Fibroblast of villous mesenchyme (primary cell): ENCODE results near the gene PDE12. TPM values are rescaled to one million over a fixed set of nuclear protein-coding genes. Genes with fewer than 3 reads are reported as not detected.

Experiments
- DNase-seq: peaks from one replicate; pipeline ENCODE4 v3.0.0-alpha.2; 2010; ENCODE audit warnings: low read depth
- H3K4me3 ChIP-seq: 2 replicates; pipeline ENCODE4 v1.5.1; 2011; ENCODE audit warnings: low read depth, mild to moderate bottlenecking, low read length
- total RNA-seq: library from RNA; depleted of rRNA; stranded (reverse); fragments of >200 nt; gene quantifications from 2 replicates; pipeline ENCODE4 v1.2.3, GENCODE V29; 2012
- TF ChIP-seq, protein P1 (sequence below): IDR thresholded peaks from 2 replicates; pipeline ENCODE4 v1.5.1; 2012; ENCODE audit warnings: low read depth, mild to moderate bottlenecking, low read length; ENCODE audit not compliant: insufficient read depth

PDE12 gene
- total RNA-seq, 1 donor = 25.0 TPM

- no peak for DNase-seq
- TF ChIP-seq, protein P1, sequence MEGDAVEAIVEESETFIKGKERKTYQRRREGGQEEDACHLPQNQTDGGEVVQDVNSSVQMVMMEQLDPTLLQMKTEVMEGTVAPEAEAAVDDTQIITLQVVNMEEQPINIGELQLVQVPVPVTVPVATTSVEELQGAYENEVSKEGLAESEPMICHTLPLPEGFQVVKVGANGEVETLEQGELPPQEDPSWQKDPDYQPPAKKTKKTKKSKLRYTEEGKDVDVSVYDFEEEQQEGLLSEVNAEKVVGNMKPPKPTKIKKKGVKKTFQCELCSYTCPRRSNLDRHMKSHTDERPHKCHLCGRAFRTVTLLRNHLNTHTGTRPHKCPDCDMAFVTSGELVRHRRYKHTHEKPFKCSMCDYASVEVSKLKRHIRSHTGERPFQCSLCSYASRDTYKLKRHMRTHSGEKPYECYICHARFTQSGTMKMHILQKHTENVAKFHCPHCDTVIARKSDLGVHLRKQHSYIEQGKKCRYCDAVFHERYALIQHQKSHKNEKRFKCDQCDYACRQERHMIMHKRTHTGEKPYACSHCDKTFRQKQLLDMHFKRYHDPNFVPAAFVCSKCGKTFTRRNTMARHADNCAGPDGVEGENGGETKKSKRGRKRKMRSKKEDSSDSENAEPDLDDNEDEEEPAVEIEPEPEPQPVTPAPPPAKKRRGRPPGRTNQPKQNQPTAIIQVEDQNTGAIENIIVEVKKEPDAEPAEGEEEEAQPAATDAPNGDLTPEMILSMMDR = no peak
- peak within 1 kb of the TSS; percentile 40 for H3K4me3 ChIP-seq
Observed at GRCh38 chr3:57544181-57545125, 11.6 kb upstream of the PDE12 start, which contains the start of gene DNAH12. DNAH12 (minus strand) TSS chr3:57544344; CDS start chr3:57542870, 1,474 bp downstream.

DNA sequence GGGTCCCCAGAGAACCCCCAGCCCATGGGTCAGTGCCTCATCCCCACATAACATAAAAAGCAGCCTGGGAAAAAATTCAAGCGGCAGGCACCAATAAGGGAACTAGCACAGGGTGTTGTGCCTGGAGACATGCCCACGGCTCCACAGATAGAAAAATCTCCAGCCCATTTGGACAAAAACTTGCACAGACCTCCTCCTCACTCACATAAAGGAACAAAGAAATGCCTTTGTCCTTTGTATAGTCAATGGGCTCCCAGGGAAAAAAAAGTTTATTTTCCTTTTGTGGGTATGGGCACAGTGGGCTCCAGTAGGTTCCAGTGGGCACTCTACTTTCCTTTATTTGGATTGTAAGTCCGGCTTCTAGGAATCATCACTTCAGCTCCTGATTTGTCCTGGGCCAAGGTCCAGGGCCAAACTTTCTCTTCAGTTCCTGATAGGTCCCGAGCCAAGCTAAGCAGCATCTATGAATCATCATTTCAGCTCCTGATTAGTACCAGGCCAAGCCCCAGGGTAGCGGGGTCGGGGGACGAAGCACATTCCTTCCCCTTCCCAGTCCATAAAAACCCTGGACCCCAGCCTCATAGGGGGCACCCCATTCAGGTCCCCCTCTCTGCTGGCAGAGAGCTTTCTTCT, 10.3 kb upstream of the PDE12 start:
- TF ChIP-seq, protein P1 = no peak
- no peak overlapping the region for H3K4me3 ChIP-seq
- DNase-seq = no peak

- no peak for DNase-seq
- no peak overlapping the region for H3K4me3 ChIP-seq
- TF ChIP-seq, protein P1 = no peak
Observed at GRCh38 chr3:57546616-57547015, 9.5 kb upstream of the PDE12 start.

- TF ChIP-seq, protein P1 = no peak
- DNase-seq = no peak
Observed at GRCh38 chr3:57555306-57555705, 768 bp upstream of the PDE12 start.

DNA sequence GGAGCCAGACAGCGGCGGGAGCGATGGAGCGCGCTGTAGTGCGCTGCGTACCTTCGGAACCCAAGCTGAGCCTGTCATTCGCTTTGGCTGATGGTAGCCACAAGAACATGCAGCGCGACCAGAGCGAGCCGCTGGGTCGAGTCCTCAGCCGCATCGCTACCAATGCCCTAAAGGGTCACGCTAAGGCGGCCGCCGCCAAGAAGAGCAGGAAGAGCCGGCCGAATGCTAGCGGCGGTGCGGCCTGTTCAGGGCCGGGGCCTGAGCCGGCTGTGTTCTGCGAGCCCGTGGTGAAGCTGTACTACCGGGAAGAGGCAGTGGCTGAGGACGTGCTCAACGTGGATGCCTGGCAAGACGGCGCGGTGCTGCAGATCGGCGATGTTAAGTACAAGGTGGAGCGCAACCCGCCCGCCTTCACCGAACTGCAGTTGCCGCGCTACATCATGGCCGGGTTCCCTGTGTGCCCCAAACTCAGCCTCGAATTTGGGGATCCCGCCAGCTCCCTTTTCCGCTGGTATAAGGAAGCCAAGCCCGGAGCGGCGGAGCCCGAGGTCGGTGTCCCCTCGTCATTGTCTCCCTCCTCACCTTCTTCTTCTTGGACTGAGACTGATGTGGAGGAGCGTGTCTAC, 498 bp downstream of the PDE12 start:
- TF ChIP-seq, protein P1 = no peak
- DNase-seq = peak; percentile 39
- peak overlapping the region; percentile 89 for H3K4me3 ChIP-seq

More at GRCh38 chr3:57555306-57555705, 768 bp upstream of the PDE12 start:
- peak overlapping the region; percentile 89 for H3K4me3 ChIP-seq

GRCh38 chr3:57557085-57557537, 1.0 kb downstream of the PDE12 start:
- TF ChIP-seq, protein P1 = no peak
- peak overlapping the region; percentile 89 for H3K4me3 ChIP-seq
- DNase-seq = peak; percentile 65
